ENCODE data around the gene HIPK2.
A peak's percentile ranks its signal among the peaks of the same experiment; 100 is the strongest.

HIPK2 gene

DNA sequence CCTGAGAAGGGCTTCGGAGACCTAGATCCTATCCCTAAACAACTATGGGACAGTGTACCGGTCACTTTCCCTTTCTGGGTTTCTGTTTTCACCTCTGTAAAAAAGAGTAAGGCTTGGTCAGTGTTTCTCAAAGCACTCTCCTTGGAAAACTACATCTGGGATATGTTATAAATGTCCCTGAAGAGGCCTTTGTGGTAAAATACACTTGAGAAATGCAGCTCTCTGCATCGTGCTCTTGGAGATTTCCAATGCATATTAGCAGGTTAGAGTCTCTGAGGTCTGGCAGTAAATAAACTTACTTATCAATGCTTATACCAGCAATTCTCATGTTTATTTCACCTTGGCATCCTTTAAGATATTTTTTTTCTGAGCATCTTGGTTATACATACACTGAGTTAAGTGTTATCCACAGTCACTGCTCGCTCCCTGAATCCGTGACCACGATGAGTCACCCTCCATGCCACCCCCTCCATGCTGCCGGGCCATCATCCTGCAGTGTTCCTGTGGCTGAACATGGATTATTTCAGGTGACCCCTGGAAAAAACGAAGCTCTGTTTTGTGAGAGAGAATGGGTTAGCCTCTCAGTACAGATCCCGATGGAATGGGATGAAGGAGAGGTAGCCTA is 48.0 kb upstream of the HIPK2 start:
- ATAC-seq: peak; percentile 88

DNA sequence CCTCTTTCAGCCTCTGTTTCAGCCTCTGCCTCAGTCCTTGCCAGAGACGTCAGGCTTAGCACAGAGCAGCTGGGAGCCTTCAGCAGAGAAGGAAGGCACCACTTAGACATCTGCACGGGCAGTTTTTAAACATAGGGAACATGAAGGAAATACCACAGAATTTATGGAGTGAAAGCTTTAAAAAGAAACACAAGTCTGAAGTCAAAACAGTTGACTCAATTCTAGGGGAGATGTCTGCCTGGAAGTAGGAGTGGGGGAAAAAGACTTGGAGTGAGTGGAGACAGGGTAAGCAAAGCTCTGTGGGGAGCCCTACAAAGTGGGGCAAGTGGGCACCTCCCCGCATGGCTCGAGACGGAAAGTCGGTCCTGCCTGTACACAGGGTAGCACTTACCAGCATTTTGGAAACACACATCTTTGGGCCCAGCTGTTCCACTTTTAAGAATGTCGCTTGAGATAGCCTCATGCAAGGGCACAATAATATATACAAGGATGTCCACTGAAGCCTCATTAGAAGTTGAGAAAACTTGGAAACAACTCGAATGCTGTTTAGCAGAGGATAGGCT is 46.2 kb upstream of the HIPK2 start:
- TF ChIP-seq, protein P1, sequence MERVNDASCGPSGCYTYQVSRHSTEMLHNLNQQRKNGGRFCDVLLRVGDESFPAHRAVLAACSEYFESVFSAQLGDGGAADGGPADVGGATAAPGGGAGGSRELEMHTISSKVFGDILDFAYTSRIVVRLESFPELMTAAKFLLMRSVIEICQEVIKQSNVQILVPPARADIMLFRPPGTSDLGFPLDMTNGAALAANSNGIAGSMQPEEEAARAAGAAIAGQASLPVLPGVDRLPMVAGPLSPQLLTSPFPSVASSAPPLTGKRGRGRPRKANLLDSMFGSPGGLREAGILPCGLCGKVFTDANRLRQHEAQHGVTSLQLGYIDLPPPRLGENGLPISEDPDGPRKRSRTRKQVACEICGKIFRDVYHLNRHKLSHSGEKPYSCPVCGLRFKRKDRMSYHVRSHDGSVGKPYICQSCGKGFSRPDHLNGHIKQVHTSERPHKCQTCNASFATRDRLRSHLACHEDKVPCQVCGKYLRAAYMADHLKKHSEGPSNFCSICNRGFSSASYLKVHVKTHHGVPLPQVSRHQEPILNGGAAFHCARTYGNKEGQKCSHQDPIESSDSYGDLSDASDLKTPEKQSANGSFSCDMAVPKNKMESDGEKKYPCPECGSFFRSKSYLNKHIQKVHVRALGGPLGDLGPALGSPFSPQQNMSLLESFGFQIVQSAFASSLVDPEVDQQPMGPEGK (CRISPR knock-in tag; IDR thresholded peaks at IDR 0.05; ENCODE audit: borderline replicate concordance): no peak
- TF ChIP-seq ZNF8 (CRISPR knock-in tag; IDR thresholded peaks at IDR 0.05) (no peak), GLIS3 (CRISPR knock-in tag; IDR thresholded peaks at IDR 0.05) (no peak), TCF4 (CRISPR knock-in tag; IDR thresholded peaks at IDR 0.05; ENCODE audit: borderline replicate concordance) (no peak), ZNF565 (CRISPR knock-in tag; conservative IDR thresholded peaks at IDR 0.05; ENCODE audit: low read depth) (no peak), ISL1 (CRISPR knock-in tag; IDR thresholded peaks at IDR 0.05) (no peak), BACH2 (CRISPR knock-in tag; IDR thresholded peaks at IDR 0.05; ENCODE audit: borderline replicate concordance) (no peak), SNAI2 (CRISPR knock-in tag; IDR thresholded peaks at IDR 0.05) (no peak), ZFP30 (CRISPR knock-in tag; IDR thresholded peaks at IDR 0.05) (no peak), TOX (CRISPR knock-in tag; IDR thresholded peaks at IDR 0.05; ENCODE audit: borderline replicate concordance) (no peak), RARB (CRISPR knock-in tag; IDR thresholded peaks at IDR 0.05) (no peak), ZFP3 (CRISPR knock-in tag; IDR thresholded peaks at IDR 0.05) (no peak), CSDC2 (CRISPR knock-in tag; IDR thresholded peaks at IDR 0.05) (no peak), ZC3H10 (CRISPR knock-in tag; IDR thresholded peaks at IDR 0.05) (no peak)
- TF ChIP-seq, protein P2, sequence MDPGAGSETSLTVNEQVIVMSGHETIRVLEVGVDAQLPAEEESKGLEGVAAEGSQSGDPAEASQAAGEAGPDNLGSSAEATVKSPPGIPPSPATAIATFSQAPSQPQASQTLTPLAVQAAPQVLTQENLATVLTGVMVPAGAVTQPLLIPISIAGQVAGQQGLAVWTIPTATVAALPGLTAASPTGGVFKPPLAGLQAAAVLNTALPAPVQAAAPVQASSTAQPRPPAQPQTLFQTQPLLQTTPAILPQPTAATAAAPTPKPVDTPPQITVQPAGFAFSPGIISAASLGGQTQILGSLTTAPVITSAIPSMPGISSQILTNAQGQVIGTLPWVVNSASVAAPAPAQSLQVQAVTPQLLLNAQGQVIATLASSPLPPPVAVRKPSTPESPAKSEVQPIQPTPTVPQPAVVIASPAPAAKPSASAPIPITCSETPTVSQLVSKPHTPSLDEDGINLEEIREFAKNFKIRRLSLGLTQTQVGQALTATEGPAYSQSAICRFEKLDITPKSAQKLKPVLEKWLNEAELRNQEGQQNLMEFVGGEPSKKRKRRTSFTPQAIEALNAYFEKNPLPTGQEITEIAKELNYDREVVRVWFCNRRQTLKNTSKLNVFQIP (CRISPR knock-in tag; IDR thresholded peaks at IDR 0.05; ENCODE audit: borderline replicate concordance, low read depth): no peak
- TF ChIP-seq, protein P3, sequence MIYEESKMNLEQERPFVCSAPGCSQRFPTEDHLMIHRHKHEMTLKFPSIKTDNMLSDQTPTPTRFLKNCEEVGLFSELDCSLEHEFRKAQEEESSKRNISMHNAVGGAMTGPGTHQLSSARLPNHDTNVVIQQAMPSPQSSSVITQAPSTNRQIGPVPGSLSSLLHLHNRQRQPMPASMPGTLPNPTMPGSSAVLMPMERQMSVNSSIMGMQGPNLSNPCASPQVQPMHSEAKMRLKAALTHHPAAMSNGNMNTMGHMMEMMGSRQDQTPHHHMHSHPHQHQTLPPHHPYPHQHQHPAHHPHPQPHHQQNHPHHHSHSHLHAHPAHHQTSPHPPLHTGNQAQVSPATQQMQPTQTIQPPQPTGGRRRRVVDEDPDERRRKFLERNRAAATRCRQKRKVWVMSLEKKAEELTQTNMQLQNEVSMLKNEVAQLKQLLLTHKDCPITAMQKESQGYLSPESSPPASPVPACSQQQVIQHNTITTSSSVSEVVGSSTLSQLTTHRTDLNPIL (CRISPR knock-in tag; IDR thresholded peaks at IDR 0.05; ENCODE audit: low read depth): no peak
- TF ChIP-seq, protein P4, sequence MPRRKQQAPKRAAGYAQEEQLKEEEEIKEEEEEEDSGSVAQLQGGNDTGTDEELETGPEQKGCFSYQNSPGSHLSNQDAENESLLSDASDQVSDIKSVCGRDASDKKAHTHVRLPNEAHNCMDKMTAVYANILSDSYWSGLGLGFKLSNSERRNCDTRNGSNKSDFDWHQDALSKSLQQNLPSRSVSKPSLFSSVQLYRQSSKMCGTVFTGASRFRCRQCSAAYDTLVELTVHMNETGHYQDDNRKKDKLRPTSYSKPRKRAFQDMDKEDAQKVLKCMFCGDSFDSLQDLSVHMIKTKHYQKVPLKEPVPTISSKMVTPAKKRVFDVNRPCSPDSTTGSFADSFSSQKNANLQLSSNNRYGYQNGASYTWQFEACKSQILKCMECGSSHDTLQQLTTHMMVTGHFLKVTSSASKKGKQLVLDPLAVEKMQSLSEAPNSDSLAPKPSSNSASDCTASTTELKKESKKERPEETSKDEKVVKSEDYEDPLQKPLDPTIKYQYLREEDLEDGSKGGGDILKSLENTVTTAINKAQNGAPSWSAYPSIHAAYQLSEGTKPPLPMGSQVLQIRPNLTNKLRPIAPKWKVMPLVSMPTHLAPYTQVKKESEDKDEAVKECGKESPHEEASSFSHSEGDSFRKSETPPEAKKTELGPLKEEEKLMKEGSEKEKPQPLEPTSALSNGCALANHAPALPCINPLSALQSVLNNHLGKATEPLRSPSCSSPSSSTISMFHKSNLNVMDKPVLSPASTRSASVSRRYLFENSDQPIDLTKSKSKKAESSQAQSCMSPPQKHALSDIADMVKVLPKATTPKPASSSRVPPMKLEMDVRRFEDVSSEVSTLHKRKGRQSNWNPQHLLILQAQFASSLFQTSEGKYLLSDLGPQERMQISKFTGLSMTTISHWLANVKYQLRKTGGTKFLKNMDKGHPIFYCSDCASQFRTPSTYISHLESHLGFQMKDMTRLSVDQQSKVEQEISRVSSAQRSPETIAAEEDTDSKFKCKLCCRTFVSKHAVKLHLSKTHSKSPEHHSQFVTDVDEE (CRISPR knock-in tag; IDR thresholded peaks at IDR 0.05): no peak
- no peak for ATAC-seq

More for the DNA sequence above, 48.0 kb upstream of the HIPK2 start:
- TF ChIP-seq ZNF70 (CRISPR knock-in tag; IDR thresholded peaks at IDR 0.05) (no peak), OSR1 (CRISPR knock-in tag; IDR thresholded peaks at IDR 0.05) (no peak), ZNF565 (CRISPR knock-in tag; conservative IDR thresholded peaks at IDR 0.05; ENCODE audit: low read depth) (no peak), ZC3H10 (CRISPR knock-in tag; IDR thresholded peaks at IDR 0.05) (no peak), SNAI2 (CRISPR knock-in tag; IDR thresholded peaks at IDR 0.05) (no peak), ISL1 (CRISPR knock-in tag; IDR thresholded peaks at IDR 0.05) (no peak), ZFP30 (CRISPR knock-in tag; IDR thresholded peaks at IDR 0.05) (no peak)

DNA sequence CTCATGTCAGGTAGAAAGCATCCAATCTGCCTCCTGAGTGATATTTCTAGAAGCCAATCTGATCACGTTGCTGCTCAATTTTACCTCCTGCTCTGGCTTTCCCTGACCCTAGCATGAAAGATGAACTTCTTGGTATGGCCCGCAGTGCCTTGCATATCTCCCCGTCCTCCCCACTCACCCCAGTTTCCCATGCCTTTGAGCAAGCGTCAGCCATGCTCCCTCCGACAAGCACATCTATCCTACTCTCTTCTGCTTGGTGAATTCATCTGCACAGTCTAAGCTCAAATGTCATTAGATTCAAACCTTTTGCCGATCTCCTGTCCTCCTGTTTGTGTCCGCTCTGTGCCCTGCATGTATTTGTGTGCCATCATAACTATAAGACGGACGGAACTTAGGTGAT is 45.1 kb upstream of the HIPK2 start:
- TF ChIP-seq RARB (CRISPR knock-in tag; IDR thresholded peaks at IDR 0.05): no peak
- TF ChIP-seq TOX (CRISPR knock-in tag; IDR thresholded peaks at IDR 0.05; ENCODE audit: borderline replicate concordance): no peak
- no peak for TF ChIP-seq ZNF565 (CRISPR knock-in tag; conservative IDR thresholded peaks at IDR 0.05; ENCODE audit: low read depth)
- TF ChIP-seq ZNF8 (CRISPR knock-in tag; IDR thresholded peaks at IDR 0.05): no peak
- no peak for TF ChIP-seq ARNTL (CRISPR knock-in tag; IDR thresholded peaks at IDR 0.05; ENCODE audit: borderline replicate concordance, low read depth)
- no peak for TF ChIP-seq ZFP3 (CRISPR knock-in tag; IDR thresholded peaks at IDR 0.05)
- TF ChIP-seq, protein P2 (CRISPR knock-in tag; IDR thresholded peaks at IDR 0.05; ENCODE audit: borderline replicate concordance, low read depth): no peak
- TF ChIP-seq TCF4 (CRISPR knock-in tag; IDR thresholded peaks at IDR 0.05; ENCODE audit: borderline replicate concordance): no peak
- TF ChIP-seq, protein P3 (CRISPR knock-in tag; IDR thresholded peaks at IDR 0.05; ENCODE audit: low read depth): no peak
- no peak for TF ChIP-seq ESRRG (CRISPR knock-in tag; IDR thresholded peaks at IDR 0.05)
- TF ChIP-seq GLIS3 (CRISPR knock-in tag; IDR thresholded peaks at IDR 0.05): no peak
- TF ChIP-seq ISL1 (CRISPR knock-in tag; IDR thresholded peaks at IDR 0.05): no peak
- TF ChIP-seq, protein P1 (CRISPR knock-in tag; IDR thresholded peaks at IDR 0.05; ENCODE audit: borderline replicate concordance): no peak
- no peak for ATAC-seq
